ENCODE results near the gene HSP90B1.

The HSP90B1 gene

GRCh38 chr12:103915306-103915705 lies 14.9 kb upstream of the HSP90B1 start:
- Histone ChIP-seq H4K20me1 (ENCODE audit: insufficient read depth) (no peaks in the 10 kb centered on the region), H3K27ac (no peak overlapping the region), H3K27me3 (ENCODE audit: insufficient read depth, low read depth) (no peaks in the 10 kb centered on the region), H2AFZ (ENCODE audit: low read depth) (no peak overlapping the region), H3K4me2 (no peak overlapping the region), H3K4me3 (IDR thresholded peaks at IDR 0.05; ENCODE audit: insufficient read depth, low read depth, low read length) (no peak overlapping the region), H3K4me1 (ENCODE audit: low read depth, poor library complexity, severe bottlenecking) (no peaks in the 10 kb centered on the region), H3K79me2 (ENCODE audit: insufficient read depth, low read depth) (no peaks in the 10 kb centered on the region), H3K36me3 (ENCODE audit: insufficient read depth) (no peaks in the 10 kb centered on the region), H3K9ac (no peak overlapping the region)
- no peak for TF ChIP-seq CTCF (conservative IDR thresholded peaks at IDR 0.05; ENCODE audit: low read depth, low read length)

GRCh38 chr12:103917873-103918272 lies 12.3 kb upstream of the HSP90B1 start:
- H4K20me1 ChIP-seq (ENCODE audit: insufficient read depth), result no peaks in the 10 kb centered on the region
- no peaks in the 10 kb centered on the region for H3K4me1 ChIP-seq (ENCODE audit: low read depth, poor library complexity, severe bottlenecking)
- H3K27ac ChIP-seq, result no peak overlapping the region
- no peak for TF ChIP-seq CTCF (conservative IDR thresholded peaks at IDR 0.05; ENCODE audit: low read depth, low read length)
- no peaks in the 10 kb centered on the region for H3K79me2 ChIP-seq (ENCODE audit: insufficient read depth, low read depth)
- H3K4me3 ChIP-seq (IDR thresholded peaks at IDR 0.05; ENCODE audit: insufficient read depth, low read depth, low read length), result no peak overlapping the region
- no peak overlapping the region for H3K9ac ChIP-seq
- no peaks in the 10 kb centered on the region for H3K27me3 ChIP-seq (ENCODE audit: insufficient read depth, low read depth)
- no peak overlapping the region for H2AFZ ChIP-seq (ENCODE audit: low read depth)
- H3K4me2 ChIP-seq, result no peak overlapping the region
- H3K36me3 ChIP-seq (ENCODE audit: insufficient read depth), result no peaks in the 10 kb centered on the region

- peak overlapping the region; percentile 52 for H3K9ac ChIP-seq
- H3K27ac ChIP-seq, result peak overlapping the region; percentile 96
- no peak for TF ChIP-seq CTCF (conservative IDR thresholded peaks at IDR 0.05; ENCODE audit: low read depth, low read length)
- no peak overlapping the region for H3K4me3 ChIP-seq (IDR thresholded peaks at IDR 0.05; ENCODE audit: insufficient read depth, low read depth, low read length)
- H3K27me3 ChIP-seq (ENCODE audit: insufficient read depth, low read depth), result no peaks in the 10 kb centered on the region
- no peaks in the 10 kb centered on the region for H4K20me1 ChIP-seq (ENCODE audit: insufficient read depth)
- H2AFZ ChIP-seq (ENCODE audit: low read depth), result peak overlapping the region; percentile 72
- H3K4me2 ChIP-seq, result peak overlapping the region; percentile 99
- H3K36me3 ChIP-seq (ENCODE audit: insufficient read depth), result no peaks in the 10 kb centered on the region
- H3K79me2 ChIP-seq (ENCODE audit: insufficient read depth, low read depth), result no peaks in the 10 kb centered on the region
- peaks cover 56% of the 10 kb centered on the region for H3K4me1 ChIP-seq (ENCODE audit: low read depth, poor library complexity, severe bottlenecking)
Measured at GRCh38 chr12:103924761-103925641, 5.2 kb upstream of the HSP90B1 start.

- H3K27me3 ChIP-seq (ENCODE audit: insufficient read depth, low read depth), result no peaks in the 10 kb centered on the region
- no peak overlapping the region for H3K4me3 ChIP-seq (IDR thresholded peaks at IDR 0.05; ENCODE audit: insufficient read depth, low read depth, low read length)
- H3K4me2 ChIP-seq, result peak overlapping the region; percentile 99
- H2AFZ ChIP-seq (ENCODE audit: low read depth), result no peak overlapping the region
- no peak for TF ChIP-seq CTCF (conservative IDR thresholded peaks at IDR 0.05; ENCODE audit: low read depth, low read length)
- H3K27ac ChIP-seq, result peak overlapping the region; percentile 96
- H3K36me3 ChIP-seq (ENCODE audit: insufficient read depth), result peaks cover 21% of the 10 kb centered on the region; the same call in 1 of the 2 replicates
- peaks cover 18% of the 10 kb centered on the region for H4K20me1 ChIP-seq (ENCODE audit: insufficient read depth)
- peak overlapping the region; percentile 98 for H3K9ac ChIP-seq
- H3K4me1 ChIP-seq (ENCODE audit: low read depth, poor library complexity, severe bottlenecking), result peaks cover 66% of the 10 kb centered on the region
- peaks cover 34% of the 10 kb centered on the region for H3K79me2 ChIP-seq (ENCODE audit: insufficient read depth, low read depth)
Measured at GRCh38 chr12:103928682-103929045, 1.5 kb upstream of the HSP90B1 start.

All from KMS-11 (cell line).